ENCODE measurements around the gene RCL1.
A peak's percentile ranks its signal among the peaks of the same experiment; 100 is the strongest.
"Not testable (repeated sequence)": the region's sequence is repeated elsewhere in the genome, so short reads cannot be mapped to it uniquely, and the experiment has no call there.

Gene RCL1

DNA sequence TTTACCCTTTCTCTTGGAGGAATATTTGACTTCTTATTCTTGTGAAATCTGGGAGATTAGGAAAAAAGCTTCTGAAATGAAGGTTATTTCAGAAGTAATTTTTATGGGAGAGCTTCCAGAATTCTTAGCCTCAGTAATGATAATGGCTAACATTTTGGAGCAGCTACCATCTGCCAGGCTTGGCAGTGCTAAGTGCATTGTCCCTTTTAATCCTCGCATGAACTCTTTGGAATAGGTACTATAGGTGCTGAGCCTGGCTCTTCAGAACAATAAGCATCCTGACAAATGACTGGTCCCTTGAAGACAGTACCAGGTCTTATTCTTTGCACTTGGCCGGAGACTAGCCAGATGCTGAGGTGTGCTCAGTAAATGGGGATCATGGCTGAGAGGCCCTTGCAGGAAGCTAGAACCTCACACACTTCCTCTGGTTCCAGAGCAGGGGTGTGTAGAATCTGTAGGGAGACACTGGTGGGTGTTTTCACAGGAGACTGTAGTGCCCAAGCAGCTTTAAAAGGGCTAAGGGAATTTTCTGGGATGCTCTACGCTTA, 90.7 kb downstream of the RCL1 start:
- no peak for DNase-seq (ENCODE audit: low read depth in 2 of 2)

DNA sequence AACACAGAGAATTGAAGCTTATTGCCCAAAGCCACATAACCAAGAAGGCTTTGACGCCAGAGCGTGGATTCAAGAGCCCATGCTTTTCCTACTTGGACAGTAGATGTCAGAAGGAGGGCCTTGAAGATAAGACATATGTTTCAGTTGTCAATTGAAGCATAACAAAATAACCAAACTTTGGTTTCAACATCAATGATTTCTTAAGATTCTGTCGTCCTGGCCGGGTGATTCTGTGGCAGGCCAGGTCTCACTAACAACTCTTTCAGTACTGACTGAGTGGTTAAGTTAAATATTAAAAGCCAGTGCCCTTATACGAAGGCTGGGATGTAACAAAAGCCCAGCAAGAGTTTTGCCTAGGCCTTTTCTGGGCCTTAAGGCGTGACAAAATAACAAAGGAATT, 94.0 kb downstream of the RCL1 start:
- no peak for DNase-seq (ENCODE audit: low read depth in 2 of 2)

DNA sequence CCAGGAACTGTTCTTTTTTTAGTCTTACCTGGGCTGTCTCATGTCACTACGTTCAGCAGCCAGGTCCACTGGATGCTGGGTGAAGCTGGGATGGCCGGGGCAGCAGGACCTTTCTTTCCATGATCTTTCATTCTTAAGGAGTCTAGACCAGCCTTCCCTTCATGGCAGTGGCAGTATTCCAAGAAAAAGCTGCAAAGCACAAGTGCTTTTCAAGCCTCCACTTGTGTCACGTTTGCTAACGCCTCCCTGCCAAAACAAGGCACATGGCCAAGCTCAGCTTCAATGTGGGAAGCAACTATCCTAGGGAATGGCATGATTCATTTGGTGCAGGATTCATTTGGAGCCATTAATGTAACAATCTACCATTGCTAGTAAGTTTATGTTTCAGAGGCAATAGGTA, 94.8 kb downstream of the RCL1 start:
- peak; percentile 43 to 44 for DNase-seq (ENCODE audit: low read depth in 2 of 2)

DNA sequence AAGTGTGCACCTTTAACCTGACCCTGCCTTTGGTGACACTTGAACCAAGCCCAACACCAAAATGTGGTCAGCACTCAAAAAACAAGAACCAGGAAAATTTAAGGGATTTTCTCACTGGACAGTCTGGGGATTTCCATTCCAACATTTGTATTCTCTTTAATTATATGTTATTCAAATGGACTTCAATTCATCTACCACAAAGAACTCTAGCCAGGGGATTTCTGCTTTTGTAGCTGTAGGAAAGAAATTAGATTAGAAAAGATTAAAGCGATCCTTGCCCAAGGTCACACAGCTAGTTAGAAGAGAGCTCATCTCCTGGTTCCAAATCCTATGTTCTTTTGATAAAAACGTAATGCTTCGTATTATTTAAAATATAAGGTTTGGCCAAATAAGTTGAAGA, 97.5 kb downstream of the RCL1 start:
- DNase-seq (ENCODE audit: low read depth in 2 of 2), result no peak

DNA sequence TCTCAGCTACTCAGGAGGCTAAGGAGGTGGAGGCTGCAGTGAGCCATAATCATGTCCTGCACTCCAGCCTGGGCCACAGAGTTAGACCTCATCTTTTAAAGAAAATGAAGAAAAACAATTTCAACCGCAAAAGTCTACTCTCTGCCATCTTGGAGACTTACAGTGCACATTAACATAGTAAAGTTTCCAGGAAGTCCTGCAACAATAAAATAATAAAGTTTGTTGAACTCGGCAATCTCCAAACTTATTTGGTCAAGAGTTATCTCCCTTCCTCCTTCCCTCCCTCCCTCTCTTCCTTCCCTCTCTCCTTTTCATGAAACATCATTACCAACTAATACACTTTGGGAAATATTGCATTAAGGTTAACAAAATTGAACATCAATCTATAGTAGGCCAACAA, 98.2 kb downstream of the RCL1 start:
- DNase-seq (ENCODE audit: low read depth in 2 of 2), result no peak

DNA sequence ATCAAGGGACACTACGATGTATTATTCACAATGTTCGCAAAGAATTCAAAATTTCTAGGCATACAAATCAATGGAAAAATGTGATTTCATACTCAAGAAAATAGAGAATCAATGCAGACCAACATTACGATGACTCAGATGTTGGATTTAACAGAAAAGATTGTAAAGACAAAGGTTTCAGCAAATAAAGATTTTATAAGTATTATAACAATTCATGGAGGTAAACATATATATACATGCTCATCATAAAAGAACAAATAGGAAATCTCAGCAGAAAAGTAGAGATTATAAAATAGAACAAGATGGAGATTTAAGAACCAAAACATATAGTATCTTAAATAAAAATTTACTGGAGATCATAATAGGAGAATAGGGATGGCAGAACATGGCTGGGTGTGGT, 98.9 kb downstream of the RCL1 start:
- no peak for DNase-seq (ENCODE audit: low read depth in 2 of 2)

DNA sequence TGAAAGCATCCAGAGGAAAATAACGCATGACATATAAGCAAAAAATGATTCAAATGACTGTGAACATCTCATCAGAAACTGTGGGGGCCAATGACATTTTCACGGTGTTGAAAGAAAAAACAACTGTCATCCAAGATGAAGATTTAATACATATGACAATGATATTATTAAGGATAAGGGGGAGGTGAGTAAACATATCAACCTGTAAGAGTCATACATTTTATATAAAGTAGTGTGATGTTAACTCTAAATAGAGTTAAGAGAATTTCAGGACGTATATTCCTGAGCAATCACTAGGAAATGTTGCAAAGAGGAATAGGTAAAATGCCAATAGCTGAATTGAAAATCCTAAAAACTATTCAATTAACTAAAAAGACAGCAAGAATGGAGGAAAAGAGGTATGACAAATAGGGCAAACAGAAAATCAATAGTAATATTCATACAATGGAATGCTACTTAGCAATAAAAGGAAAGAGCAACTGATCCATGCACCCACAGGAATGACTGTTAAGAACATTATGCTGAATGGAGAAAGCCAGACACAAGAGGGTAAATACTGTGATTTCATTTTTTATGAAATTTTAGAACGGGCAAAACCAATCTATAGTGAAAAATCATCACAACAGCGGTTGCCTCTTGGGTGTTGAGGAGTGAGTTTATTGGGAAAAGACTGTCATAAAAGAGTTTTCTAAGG, 99.9 kb downstream of the RCL1 start:
- no peak for DNase-seq (ENCODE audit: low read depth in 2 of 2)

DNA sequence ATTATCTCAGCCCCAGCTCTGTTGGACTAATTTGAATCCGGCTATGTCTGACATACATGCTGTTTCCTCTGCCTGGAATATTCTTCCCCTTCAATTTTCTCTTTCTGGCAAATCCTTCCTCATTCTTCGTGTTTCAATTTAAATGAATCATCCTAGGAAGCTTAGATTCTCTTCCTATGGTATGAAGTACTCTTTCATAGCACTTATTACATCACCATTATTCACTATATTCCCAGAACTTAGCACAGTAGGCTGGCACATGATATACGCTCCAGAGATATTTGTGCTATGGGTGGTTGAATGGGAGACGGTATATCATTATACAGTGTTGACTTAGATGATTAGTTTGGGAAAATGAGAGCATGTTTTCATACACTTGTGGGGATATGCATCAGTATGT, 101.3 kb downstream of the RCL1 start:
- peak; percentile 30 to 36 for DNase-seq (ENCODE audit: low read depth in 2 of 2)

DNA sequence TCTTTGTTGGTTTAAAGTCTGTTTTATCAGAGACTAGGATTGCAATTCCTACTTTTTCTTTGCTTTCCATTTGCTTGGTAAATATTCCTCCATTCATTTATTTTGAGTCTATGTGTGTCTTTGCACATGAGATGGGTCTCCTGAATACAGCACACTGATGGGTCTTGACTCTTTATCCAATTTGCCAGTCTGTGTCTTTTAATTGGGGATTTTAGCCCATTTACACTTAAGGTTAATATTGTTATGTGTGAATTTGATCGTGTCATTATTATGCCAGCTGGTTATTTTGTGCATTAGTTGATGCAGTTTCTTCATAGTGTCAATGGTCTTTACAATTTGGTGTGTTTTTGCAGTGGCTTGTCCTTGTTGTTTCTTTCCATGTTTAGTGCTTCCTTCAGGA, 107.1 kb downstream of the RCL1 start:
- DNase-seq (ENCODE audit: low read depth in 2 of 2), result not testable (repeated sequence)

DNA sequence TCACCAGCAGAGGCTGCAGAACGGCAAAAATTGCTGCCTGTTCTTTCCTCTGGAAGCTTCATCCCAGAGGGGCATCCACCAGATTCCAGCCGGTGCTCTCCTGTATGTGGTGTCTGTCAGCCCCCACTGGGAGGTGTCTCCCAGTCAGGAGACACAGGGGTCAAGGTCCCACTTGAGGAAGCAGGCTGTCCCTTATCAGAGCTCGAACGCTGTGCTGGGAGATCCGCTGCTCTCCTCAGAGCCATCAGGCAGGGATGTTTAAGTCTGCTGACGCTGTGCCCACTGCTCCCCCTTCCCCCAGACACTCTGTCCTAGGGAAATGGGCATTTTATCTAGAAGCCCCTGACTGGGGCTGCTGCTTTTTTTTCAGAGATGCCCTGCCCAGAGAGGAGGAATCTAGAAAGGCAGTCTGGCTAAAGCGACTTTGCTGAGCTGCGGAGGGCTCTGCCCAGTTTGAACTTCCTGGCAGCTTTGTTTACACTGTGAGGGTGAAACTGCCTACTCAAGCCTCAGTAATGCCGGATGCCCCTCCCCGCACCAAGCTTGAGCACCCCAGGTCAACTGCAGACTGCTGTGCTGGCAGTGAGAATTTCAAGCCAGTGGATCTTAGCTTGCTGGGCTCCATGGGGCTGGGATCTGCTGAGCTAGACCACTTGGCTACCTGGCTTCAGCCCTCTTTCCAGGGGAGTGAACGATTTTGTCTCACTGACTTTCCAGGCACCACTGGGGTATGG, 108.8 kb downstream of the RCL1 start:
- DNase-seq (ENCODE audit: low read depth in 2 of 2), result not testable (repeated sequence)

DNA sequence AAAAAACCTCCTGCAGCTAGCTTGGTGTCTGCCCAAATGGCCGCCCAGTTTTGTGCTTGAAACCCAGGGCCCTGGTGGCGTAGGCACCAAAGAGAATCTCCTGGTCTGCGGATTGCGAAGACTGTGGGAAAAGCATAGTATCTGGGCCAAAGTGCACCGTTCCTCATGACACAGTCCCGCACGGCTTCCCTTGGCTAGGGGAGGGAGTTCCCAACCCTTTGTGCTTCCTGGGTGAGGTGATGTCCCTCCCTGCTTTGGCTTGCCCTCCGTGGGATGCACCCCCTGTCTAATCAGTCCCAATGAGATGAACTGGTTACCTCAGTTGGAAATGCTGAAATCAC, 109.4 kb downstream of the RCL1 start:
- DNase-seq (ENCODE audit: low read depth in 2 of 2), result no peak

DNA sequence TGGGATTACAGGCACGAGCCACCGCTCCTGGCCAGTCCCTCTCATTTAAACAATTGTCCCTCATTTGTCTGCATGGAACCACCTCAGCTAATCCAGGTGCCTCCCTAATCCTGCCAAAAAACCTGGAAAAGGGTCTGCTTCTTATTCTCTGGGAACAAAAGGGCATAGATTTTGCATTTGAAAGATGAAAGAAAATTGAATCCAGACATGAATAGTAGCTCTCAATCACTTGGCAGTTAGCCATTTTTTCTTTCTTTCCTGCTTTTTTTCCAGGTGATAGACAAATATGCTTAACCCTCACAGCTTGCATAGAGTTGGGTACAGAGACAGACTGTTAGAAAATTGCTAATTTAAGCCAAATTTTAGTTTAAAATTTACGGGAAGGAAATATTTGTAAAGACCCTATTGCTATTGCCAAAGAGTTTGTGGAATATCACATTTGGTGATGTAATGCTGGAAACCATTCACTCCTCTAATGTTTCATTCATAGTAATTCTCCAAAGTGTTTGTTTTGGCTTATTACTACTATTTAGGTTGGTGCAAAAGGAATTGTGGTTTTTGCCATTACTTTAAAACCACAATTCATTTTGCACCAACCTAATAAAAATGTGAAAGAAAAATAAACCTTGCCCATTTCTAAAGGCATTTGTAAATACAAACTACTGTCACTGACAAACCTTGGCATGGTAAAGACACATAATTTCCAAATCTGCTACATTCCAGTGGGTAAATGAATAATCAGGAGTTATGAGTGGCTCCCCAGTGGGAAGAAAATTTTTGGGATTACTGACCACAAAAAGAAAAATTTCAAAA, 111.8 kb downstream of the RCL1 start:
- DNase-seq (ENCODE audit: low read depth in 2 of 2), result peak; percentile 64 to 66

DNA sequence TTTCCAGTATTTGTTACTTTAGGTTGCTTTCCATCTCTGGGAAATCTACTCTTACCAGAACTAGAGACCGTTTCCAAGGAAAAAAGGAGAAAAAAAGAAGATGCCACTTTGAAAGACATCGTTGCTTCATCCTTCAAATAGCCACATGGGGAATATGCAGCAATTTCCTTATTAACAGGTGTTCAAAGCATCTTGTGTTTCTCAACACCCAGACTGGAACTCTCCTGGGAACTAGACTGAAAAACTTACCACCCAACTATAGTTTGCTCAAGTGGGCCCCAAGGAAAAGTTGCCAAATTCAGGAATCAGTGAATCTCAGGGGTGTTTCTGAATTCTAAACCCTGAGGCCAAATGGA, 112.4 kb downstream of the RCL1 start:
- no peak for DNase-seq (ENCODE audit: low read depth in 2 of 2)

Measured in fibroblast of skin of left biceps (primary cell).